ENCODE measurements around the gene CENPS. TPM values are rescaled to one million over a fixed set of nuclear protein-coding genes. Genes with fewer than 3 reads are reported as not detected.
"Not testable (repeated sequence)": the region's sequence is repeated elsewhere in the genome, so short reads cannot be mapped to it uniquely, and the experiment has no call there.

The CENPS gene
- total RNA-seq, 6 donors from 2014 or later = 1.4 to 23.0 (median 14.3) TPM

- no peak for DNase-seq
- H3K27me3 ChIP-seq = no peaks in the 10 kb centered on the region
- peak overlapping the region; percentile 6 to 95 (median 77) for H3K27ac ChIP-seq
- WGBS, 2 donors = 81 to 83% methylated on average over 1 of the region's 1 CpG
- ATAC-seq (ENCODE audit: low FRiP score in 2 of 2) = no peak
- peaks cover 13 to 28% (median 20%) of the 10 kb centered on the region in 4 donors for H3K4me1 ChIP-seq
- H3K4me3 ChIP-seq = peak overlapping the region in 1 of 4 donors; percentile 96
- TF ChIP-seq POLR2A (IDR thresholded peaks at IDR 0.05) (no peak), POLR2AphosphoS5 (IDR thresholded peaks at IDR 0.05) (no peak), EP300 (IDR thresholded peaks at IDR 0.05) (no peak)
- no peaks in the 10 kb centered on the region for H3K9me3 ChIP-seq
- H3K36me3 ChIP-seq = peaks cover 22 to 37% (median 37%) of the 10 kb centered on the region in 4 donors
Observed at GRCh38 chr1:10401281-10401680, 29.0 kb upstream of the CENPS start.

- WGBS, 2 donors = 90 to 95% methylated on average over 9 of the region's 9 CpGs
- no peaks in the 10 kb centered on the region for H3K9me3 ChIP-seq
- H3K27ac ChIP-seq = no peak overlapping the region
- no peak overlapping the region for H3K4me3 ChIP-seq
- peaks cover 13 to 25% (median 18%) of the 10 kb centered on the region in 4 donors for H3K4me1 ChIP-seq
- peaks cover 34 to 52% (median 51%) of the 10 kb centered on the region in 4 donors for H3K36me3 ChIP-seq
- no peak for TF ChIP-seq POLR2AphosphoS5 (IDR thresholded peaks at IDR 0.05)
- ATAC-seq (ENCODE audit: low FRiP score in 2 of 2) (no peak), DNase-seq (no peak)
- no peaks in the 10 kb centered on the region for H3K27me3 ChIP-seq
Observed at GRCh38 chr1:10402729-10403274, 27.4 kb upstream of the CENPS start.

- Histone ChIP-seq H3K27ac (no peak overlapping the region), H3K36me3 (peaks cover 51 to 96% (median 92%) of the 10 kb centered on the region in 4 donors), H3K27me3 (no peaks in the 10 kb centered on the region), H3K9me3 (no peaks in the 10 kb centered on the region), H3K4me1 (no peaks in the 10 kb centered on the region), H3K4me3 (no peak overlapping the region)
- WGBS, 2 donors = 96 to 100% methylated on average over 1 to 2 of the region's 2 CpGs
- no peak for DNase-seq
- no peak for TF ChIP-seq POLR2AphosphoS5 (IDR thresholded peaks at IDR 0.05)
- TF ChIP-seq POLR2A (IDR thresholded peaks at IDR 0.05) = no peak
- no peak for TF ChIP-seq EP300 (IDR thresholded peaks at IDR 0.05)
- TF ChIP-seq, protein P1, sequence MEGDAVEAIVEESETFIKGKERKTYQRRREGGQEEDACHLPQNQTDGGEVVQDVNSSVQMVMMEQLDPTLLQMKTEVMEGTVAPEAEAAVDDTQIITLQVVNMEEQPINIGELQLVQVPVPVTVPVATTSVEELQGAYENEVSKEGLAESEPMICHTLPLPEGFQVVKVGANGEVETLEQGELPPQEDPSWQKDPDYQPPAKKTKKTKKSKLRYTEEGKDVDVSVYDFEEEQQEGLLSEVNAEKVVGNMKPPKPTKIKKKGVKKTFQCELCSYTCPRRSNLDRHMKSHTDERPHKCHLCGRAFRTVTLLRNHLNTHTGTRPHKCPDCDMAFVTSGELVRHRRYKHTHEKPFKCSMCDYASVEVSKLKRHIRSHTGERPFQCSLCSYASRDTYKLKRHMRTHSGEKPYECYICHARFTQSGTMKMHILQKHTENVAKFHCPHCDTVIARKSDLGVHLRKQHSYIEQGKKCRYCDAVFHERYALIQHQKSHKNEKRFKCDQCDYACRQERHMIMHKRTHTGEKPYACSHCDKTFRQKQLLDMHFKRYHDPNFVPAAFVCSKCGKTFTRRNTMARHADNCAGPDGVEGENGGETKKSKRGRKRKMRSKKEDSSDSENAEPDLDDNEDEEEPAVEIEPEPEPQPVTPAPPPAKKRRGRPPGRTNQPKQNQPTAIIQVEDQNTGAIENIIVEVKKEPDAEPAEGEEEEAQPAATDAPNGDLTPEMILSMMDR (IDR thresholded peaks at IDR 0.05) = no peak
- no peak for ATAC-seq (ENCODE audit: low FRiP score in 2 of 2)
Observed at GRCh38 chr1:10407201-10407600, 23.0 kb upstream of the CENPS start.

GRCh38 chr1:10415211-10415930 is 14.9 kb upstream of the CENPS start:
- peak; percentile 57 to 68 for TF ChIP-seq POLR2AphosphoS5 (IDR thresholded peaks at IDR 0.05)
- peak in 1 of 4 donors; percentile 48 for TF ChIP-seq EP300 (IDR thresholded peaks at IDR 0.05)
- TF ChIP-seq, protein P1 (IDR thresholded peaks at IDR 0.05) = no peak
- peak in 1 of 4 donors; percentile 24 for TF ChIP-seq POLR2A (IDR thresholded peaks at IDR 0.05)
- peak; percentile 83 to 87 for ATAC-seq (ENCODE audit: low FRiP score in 2 of 2)
- DNase-seq = peak in 1 of 2 donors; percentile 67
- Histone ChIP-seq H3K4me1 (peaks cover 0 to 10% (median 0%) of the 10 kb centered on the region in 4 donors), H3K9me3 (no peaks in the 10 kb centered on the region), H3K27ac (peak overlapping the region; percentile 57 to 83 (median 72)), H3K27me3 (no peaks in the 10 kb centered on the region), H3K36me3 (peaks cover 32 to 95% (median 83%) of the 10 kb centered on the region in 4 donors), H3K4me3 (no peak overlapping the region)
- WGBS, 2 donors = 60 to 63% methylated on average over 6 of the region's 6 CpGs

DNA sequence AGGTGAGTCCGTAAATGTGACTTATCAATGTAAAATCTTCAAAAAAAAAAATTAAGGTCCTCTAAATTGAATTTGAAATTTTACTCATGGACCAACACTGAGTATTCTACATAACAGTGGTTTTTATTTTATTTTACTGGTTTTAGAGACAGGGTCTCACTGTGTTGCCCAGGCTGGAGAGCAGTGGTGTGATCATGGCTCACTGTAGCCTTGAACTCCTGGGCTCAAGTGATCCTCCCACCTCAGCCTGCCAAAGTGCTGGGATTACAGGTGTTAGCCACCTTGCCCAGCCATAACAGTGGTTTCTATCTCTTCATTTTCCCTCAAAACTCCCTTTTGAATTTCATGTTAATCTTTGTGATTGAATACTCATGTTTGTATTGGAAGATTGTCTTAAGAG is 14.3 kb upstream of the CENPS start:
- not testable (repeated sequence) for H3K9me3 ChIP-seq; H3K4me3 ChIP-seq; ATAC-seq (ENCODE audit: low FRiP score in 2 of 2); H3K27me3 ChIP-seq; DNase-seq
- WGBS, 2 donors = 90 to 96% methylated on average over 1 of the region's 1 CpG
- peak overlapping the region; percentile 57 to 83 (median 72) for H3K27ac ChIP-seq
- peaks cover 32 to 95% (median 84%) of the 10 kb centered on the region in 4 donors for H3K36me3 ChIP-seq
- peaks cover 0 to 10% (median 0%) of the 10 kb centered on the region in 4 donors for H3K4me1 ChIP-seq

- not testable (repeated sequence) for DNase-seq; H3K27me3 ChIP-seq; ATAC-seq (ENCODE audit: low FRiP score in 2 of 2); H3K27ac ChIP-seq; H3K4me3 ChIP-seq; H3K9me3 ChIP-seq
- Histone ChIP-seq H3K4me1 (peaks cover 0 to 10% (median 0%) of the 10 kb centered on the region in 4 donors), H3K36me3 (peaks cover 22 to 75% (median 59%) of the 10 kb centered on the region in 4 donors)
- WGBS, 2 donors = 96 to 97% methylated on average over 8 of the region's 8 CpGs
Observed at GRCh38 chr1:10418741-10419140, 11.5 kb upstream of the CENPS start.

Data from upper lobe of left lung (tissue), 6 donors.